Endothelial cell of umbilical vein (primary cell): ENCODE measurements around the gene PDCD1LG2. TPM values are rescaled to one million over a fixed set of nuclear protein-coding genes. Genes with fewer than 3 reads are reported as not detected.

Experiments used
- BruUV-seq: library from RNA; stranded (reverse); fragments of 400-500 nt; replicated peaks from 2 replicates; lab custom pipeline; 2021; lab: Mats Ljungman, UMichigan
- CTCF ChIA-PET: fragments of 300-600, 350-600 bp; sonication (Branson Sonifier 250); formaldehyde crosslinking; loops from one replicate; lab custom pipeline; 2021; ENCODE audit warnings: antibody characterized with exemption, inconsistent platforms; lab: Charles Lee
- POLR2A ChIA-PET: fragments of 300-600, 350-600 bp; sonication (Branson Sonifier 250); formaldehyde crosslinking; loops from one replicate; lab custom pipeline; 2021; ENCODE audit warnings: antibody characterized with exemption, inconsistent platforms; lab: Charles Lee
- DNase-seq: peaks from one replicate; pipeline ENCODE4 v3.0.0-alpha.2; 2011; ENCODE audit warnings: low read depth, low spot score
- FAIRE-seq: peaks from 2 replicates; lab custom pipeline; 2011; peaks lifted over from hg19 to GRCh38; lab: Jason Lieb, UNC
- H2AFZ ChIP-seq: 2 replicates; pipeline ENCODE4 v1.6.0; 2012; ENCODE audit warnings: low read depth, low read length, control low read depth, inconsistent platforms
- H3K27ac ChIP-seq: 2 replicates; pipeline ENCODE4 v1.5.1; 2011; ENCODE audit warnings: low read depth, mild to moderate bottlenecking, control low read depth, low read length, moderate library complexity; ENCODE audit not compliant: insufficient read depth
- H3K27me3 ChIP-seq, 2 experiments: 2 replicates each; pipeline versions ENCODE4 v1.6.0 to v1.6.1; 2011; ENCODE audit warnings: low read length in 2 of 2, mixed read lengths in 1 of 2; ENCODE audit not compliant: control insufficient read depth in 2 of 2, insufficient read depth in 2 of 2
- H3K36me3 ChIP-seq, 2 experiments: 2 replicates in 1 of 2; 3 replicates in 1 of 2; pipeline ENCODE4 v1.5.1; 2011; ENCODE audit warnings: low read length in 2 of 2, mild to moderate bottlenecking in 1 of 2, moderate library complexity in 1 of 2; ENCODE audit not compliant: control insufficient read depth in 2 of 2, insufficient read depth in 2 of 2; ENCODE audit errors: extremely low read depth in 1 of 2
- H3K4me1 ChIP-seq: 3 replicates; pipeline ENCODE4 v1.5.1; 2011; ENCODE audit warnings: mild to moderate bottlenecking, low read length; ENCODE audit not compliant: control insufficient read depth, insufficient read depth; ENCODE audit errors: extremely low read depth
- H3K4me2 ChIP-seq: 2 replicates; pipeline ENCODE4 v1.6.1; 2011; ENCODE audit warnings: low read length, control low read depth, mixed read lengths; ENCODE audit not compliant: insufficient read depth
- H3K4me3 ChIP-seq, 3 experiments: fragments of 200-600 bp in 1 of 3; sonication (generic), shearing (Covaris generic) in 1 of 3; replicated peaks in 1 of 3; 2 replicates each; pipeline ENCODE4 v1.5.1; 2011 to 2016; ENCODE audit warnings: control low read depth in 3 of 3, low read length in 3 of 3, mild to moderate bottlenecking in 2 of 3, inconsistent platforms in 1 of 3, low read depth in 1 of 3, moderate library complexity in 1 of 3; ENCODE audit not compliant: insufficient read depth in 1 of 3
- H3K79me2 ChIP-seq: 2 replicates; pipeline ENCODE4 v1.6.0; 2012; ENCODE audit warnings: low read length, inconsistent platforms; ENCODE audit not compliant: control insufficient read depth, insufficient read depth
- H3K9ac ChIP-seq: replicated peaks from 2 replicates; pipeline ENCODE3; 2011; ENCODE audit warnings: low read length, control low read depth; ENCODE audit not compliant: insufficient read depth; ENCODE audit errors: extremely low read depth
- H3K9me1 ChIP-seq: replicated peaks from 3 replicates; pipeline ENCODE4 v1.6.0; 2011; ENCODE audit warnings: mild to moderate bottlenecking, low read length; ENCODE audit not compliant: control insufficient read depth, insufficient read depth; ENCODE audit errors: extremely low read depth
- H3K9me3 ChIP-seq: replicated peaks from 2 replicates; pipeline ENCODE4 v1.5.1; 2012; ENCODE audit warnings: low read length, inconsistent platforms; ENCODE audit not compliant: control insufficient read depth, insufficient read depth
- H4K20me1 ChIP-seq: replicated peaks from 2 replicates; pipeline ENCODE3; 2011; ENCODE audit warnings: mild to moderate bottlenecking, low read length; ENCODE audit not compliant: control insufficient read depth, insufficient read depth; ENCODE audit errors: extremely low read depth
- CTCF ChIP-seq, 2 donors: IDR thresholded peaks; 1 replicate in 1 of 2; 2 replicates in 1 of 2; pipeline ENCODE4 v1.5.1; 2011; ENCODE audit warnings: low read length in 2 of 2, mild to moderate bottlenecking in 2 of 2, moderate library complexity in 2 of 2, control low read depth in 1 of 2, inconsistent platforms in 1 of 2, low read depth in 1 of 2; ENCODE audit not compliant: insufficient read depth in 1 of 2; ENCODE audit errors: extremely low read depth in 1 of 2
- EZH2 ChIP-seq: IDR thresholded peaks from 2 replicates; pipeline ENCODE4 v1.6.1; 2012; ENCODE audit warnings: borderline replicate concordance, low read depth, mild to moderate bottlenecking, moderate library complexity, low read length, inconsistent platforms; ENCODE audit not compliant: severe bottlenecking
- FOS ChIP-seq: IDR thresholded peaks from 2 replicates; pipeline ENCODE4 v1.6.1; 2011; ENCODE audit warnings: mild to moderate bottlenecking, low read length, moderate library complexity, borderline replicate concordance; ENCODE audit not compliant: insufficient read depth
- GATA2 ChIP-seq: IDR thresholded peaks from 2 replicates; pipeline ENCODE4 v1.7.0; 2011; ENCODE audit warnings: low read depth, mild to moderate bottlenecking, moderate library complexity, mixed read lengths, low read length; ENCODE audit not compliant: insufficient read length, insufficient read depth
- JUN ChIP-seq: IDR thresholded peaks from 2 replicates; pipeline ENCODE4 v1.6.1; 2011; ENCODE audit warnings: borderline replicate concordance, low read depth; ENCODE audit not compliant: insufficient read length, insufficient read depth
- MAX ChIP-seq: IDR thresholded peaks from 2 replicates; pipeline ENCODE4 v1.6.1; 2011; ENCODE audit not compliant: insufficient read depth, insufficient read length
- MYC ChIP-seq: IDR thresholded peaks from one replicate; pipeline ENCODE4 v1.6.1; 2011; ENCODE audit warnings: mild to moderate bottlenecking, low read depth, low read length
- POLR2A ChIP-seq: IDR thresholded peaks from 2 replicates; pipeline ENCODE4 v1.6.1; 2012; ENCODE audit warnings: low read depth, mild to moderate bottlenecking, control low read depth, low read length
- POLR2AphosphoS5 ChIP-seq: IDR thresholded peaks from 2 replicates; pipeline ENCODE4 v1.6.1; 2012; ENCODE audit warnings: low read depth, mild to moderate bottlenecking, control low read depth, low read length, moderate library complexity; ENCODE audit not compliant: insufficient read depth
- dilution Hi-C: fragments of 300-500 bp; cut with MboI; formaldehyde crosslinking; loops from one replicate; pipeline ENCODE4 v1.15.0; 2019; ENCODE audit warnings: low sequenced_read_pairs; ENCODE audit not compliant: extremely low pct_ligation_motif_present
- intact Hi-C: fragments of 100-400 bp; cut with micrococcal nuclease; formaldehyde crosslinking; loops from one replicate; pipeline ENCODE4 v1.10.0; 2022
- polyA plus RNA-seq, 4 experiments: library from polyadenylated mRNA; depleted of rRNA in 3 of 4; stranded (reverse) in 3 of 4; unstranded in 1 of 4; fragments of >200 nt; gene quantifications; 2 replicates each; pipeline versions ENCODE4 v1.2.1 to v1.2.3, GENCODE V29; 2011 to 2012; ENCODE audit warnings: missing spikeins in 1 of 4
- total RNA-seq: library from RNA; stranded (reverse); gene quantifications from 2 replicates; pipeline ENCODE4 v1.2.3, GENCODE V29; 2021

Gene PDCD1LG2
- total and polyA plus RNA-seq, 2 donors (not counting 3 experiments of a cell fraction or from before 2014, with no cell fraction given) = 7.9 to 9.5 TPM

- Histone ChIP-seq H3K27ac (no peak overlapping the region), H3K79me2 (no peaks in the 10 kb centered on the region), H4K20me1 (no peaks in the 10 kb centered on the region), H3K9me3 (no peaks in the 10 kb centered on the region), H2AFZ (no peak overlapping the region), H3K27me3 (no peaks in the 10 kb centered on the region), H3K9me1 (no peaks in the 10 kb centered on the region), H3K4me3 (no peak overlapping the region), H3K4me2 (no peak overlapping the region), H3K4me1 (no peaks in the 10 kb centered on the region), H3K9ac (no peak overlapping the region), H3K36me3 (peaks cover 24 to 64% of the 10 kb centered on the region in 2 experiments)
- FAIRE-seq (no peak), DNase-seq (no peak)
- intact Hi-C loops (loop anchor here (1.0 kb wide), 1 partner anchor 37 kb away; no protein-coding TSS in a partner anchor), dilution Hi-C loops (no loop called here)
- POLR2A ChIA-PET = no interaction called here
- no TSS peak for BruUV-seq
- TF ChIP-seq EZH2 = no peak
- no peak for TF ChIP-seq CTCF (IDR thresholded peaks at IDR 0.05; ENCODE audit: extremely low read depth in 1 of 2, insufficient read depth in 1 of 2, low read depth in 1 of 2, low read length in 2 of 2)
- no peak for TF ChIP-seq MAX
- TF ChIP-seq FOS = no peak
- CTCF ChIA-PET = interaction anchor here (0.6 to 1.2 kb wide), 3 partner anchors 13 to 280 kb away, joined by 3 to 4 read pairs (median 3); no protein-coding TSS in a partner anchor
These were observed 43.6 kb upstream of the PDCD1LG2 start for GRCh38 chr9:5466766-5467165.

GRCh38 chr9:5468850-5469249 lies 41.5 kb upstream of the PDCD1LG2 start:
- dilution Hi-C loops = no loop called here
- no peak for FAIRE-seq

More at GRCh38 chr9:5468850-5469249, 41.5 kb upstream of the PDCD1LG2 start:
- Histone ChIP-seq H3K4me3 (no peak overlapping the region), H3K79me2 (no peaks in the 10 kb centered on the region), H3K27ac (no peak overlapping the region), H3K36me3 (peaks cover 17 to 48% of the 10 kb centered on the region in 2 experiments), H3K9me3 (no peaks in the 10 kb centered on the region), H3K27me3 (no peaks in the 10 kb centered on the region), H2AFZ (no peak overlapping the region), H4K20me1 (no peaks in the 10 kb centered on the region), H3K9ac (no peak overlapping the region), H3K4me2 (no peak overlapping the region), H3K4me1 (no peaks in the 10 kb centered on the region), H3K9me1 (no peaks in the 10 kb centered on the region)
- intact Hi-C loops = no loop called here
- no peak for DNase-seq
- no TSS peak for BruUV-seq
- TF ChIP-seq FOS = no peak
- no peak for TF ChIP-seq GATA2
- TF ChIP-seq POLR2AphosphoS5 = no peak
- no peak for TF ChIP-seq POLR2A
- TF ChIP-seq MYC = no peak
- no peak for TF ChIP-seq JUN
- TF ChIP-seq MAX = no peak
- POLR2A ChIA-PET = no interaction called here
- CTCF ChIA-PET = interaction anchor here (0.9 to 1.9 kb wide), 4 partner anchors 14 to 283 kb away, joined by 3 to 8 read pairs (median 4); partner anchors contain the start of gene CD274
